GM19463 (cell line): ENCODE measurements around the gene MFRP.

ENCODE experiments used
- ATAC-seq: cut with Tn5 transposase; IDR thresholded peaks from one replicate; pipeline ENCODE4 v1.9.1; 2021; ENCODE audit warnings: mild to moderate bottlenecking, moderate library complexity; ENCODE audit not compliant: unreplicated experiment

MFRP gene

GRCh38 chr11:119298726-119299125 is 47.8 kb downstream of the MFRP start:
- no peak for ATAC-seq

GRCh38 chr11:119297938-119298337 is 48.6 kb downstream of the MFRP start:
- no peak for ATAC-seq

- ATAC-seq: no peak
These were observed 51.3 kb downstream of the MFRP start for GRCh38 chr11:119295178-119295577.

GRCh38 chr11:119293461-119293860 is 53.0 kb downstream of the MFRP start:
- ATAC-seq: no peak

GRCh38 chr11:119290894-119291497 is 55.5 kb downstream of the MFRP start:
- no peak for ATAC-seq
